OCI-LY7 (cell line): ENCODE measurements around the gene HASPIN. TPM values are rescaled to one million over a fixed set of nuclear protein-coding genes. Genes with fewer than 3 reads are reported as not detected.

Experiments used
- BruUV-seq: library from RNA; stranded (reverse); fragments of 400-500 nt; replicated peaks from 2 replicates; lab custom pipeline; 2021; lab: Mats Ljungman, UMichigan
- CTCF ChIA-PET: fragments of 300-600 bp; sonication (Branson Sonifier 250); formaldehyde crosslinking; loops from one replicate; lab custom pipeline; 2022; ENCODE audit warnings: antibody characterized with exemption; ENCODE audit not compliant: unreplicated experiment; lab: Charles Lee
- POLR2A ChIA-PET: fragments of 300-600 bp; sonication (Branson Sonifier 250); formaldehyde crosslinking; loops from one replicate; lab custom pipeline; 2022; ENCODE audit warnings: antibody characterized with exemption; lab: Charles Lee
- DNase-seq: peaks from one replicate; pipeline ENCODE4 v3.0.0-alpha.2; 2015; ENCODE audit warnings: low spot score
- H2AFZ ChIP-seq: fragments of 200-600 bp; sonication (generic), shearing (Covaris generic); 2 replicates; pipeline ENCODE4 v1.6.1; 2014; ENCODE audit warnings: mild to moderate bottlenecking, antibody characterized with exemption, low read length, moderate library complexity
- H3K27ac ChIP-seq: fragments of 200-600 bp; sonication (generic); 2 replicates; pipeline ENCODE4 v1.5.1; 2014; ENCODE audit warnings: mixed run types, low read depth, mild to moderate bottlenecking, moderate library complexity, low read length, inconsistent platforms; ENCODE audit not compliant: poor library complexity, severe bottlenecking
- H3K36me3 ChIP-seq: fragments of 200-600 bp; sonication (generic); 2 replicates; pipeline ENCODE4 v1.6.1; 2014; ENCODE audit warnings: mild to moderate bottlenecking, antibody characterized with exemption, low read length, moderate library complexity, mixed read lengths; ENCODE audit not compliant: insufficient read depth
- H3K4me1 ChIP-seq: fragments of 200-600 bp; sonication (generic); 2 replicates; pipeline ENCODE4 v1.5.1; 2014; ENCODE audit warnings: mild to moderate bottlenecking, low read length; ENCODE audit not compliant: insufficient read depth, poor library complexity, severe bottlenecking
- H3K4me2 ChIP-seq: fragments of 200-600 bp; sonication (generic); 2 replicates; pipeline ENCODE4 v1.6.1; 2014; ENCODE audit warnings: mild to moderate bottlenecking, low read length
- H3K4me3 ChIP-seq: fragments of 200-600 bp; sonication (generic); 2 replicates; pipeline ENCODE4 v1.5.1; 2014; ENCODE audit warnings: mild to moderate bottlenecking, low read depth, low read length; ENCODE audit not compliant: poor library complexity, severe bottlenecking
- H3K79me2 ChIP-seq: fragments of 200-600 bp; sonication (generic); 2 replicates; pipeline ENCODE4 v1.6.1; 2016; ENCODE audit warnings: low read depth, mild to moderate bottlenecking, low read length, moderate library complexity, mixed read lengths; ENCODE audit not compliant: insufficient read depth
- H3K9me2 ChIP-seq: fragments of 200-600 bp; sonication (generic); 2 replicates; pipeline ENCODE4 v1.6.1; 2016; ENCODE audit warnings: mild to moderate bottlenecking, low read length, mixed read lengths; ENCODE audit not compliant: insufficient read depth
- H3K9me3 ChIP-seq: fragments of 200-600 bp; sonication (generic); 2 replicates; pipeline ENCODE4 v1.6.1; 2014; ENCODE audit warnings: mild to moderate bottlenecking, mixed run types, low read length, mixed read lengths
- H4K20me1 ChIP-seq: fragments of 200-600 bp; sonication (generic); 2 replicates; pipeline ENCODE4 v1.6.1; 2014; ENCODE audit warnings: mild to moderate bottlenecking, antibody characterized with exemption, low read length, moderate library complexity, mixed read lengths; ENCODE audit not compliant: insufficient read depth
- EZH2phosphoT487 ChIP-seq: fragments of 200-600 bp; sonication (generic); IDR thresholded peaks from 2 replicates; pipeline ENCODE4 v1.6.1; 2018; ENCODE audit warnings: low read depth, borderline replicate concordance, mild to moderate bottlenecking, mixed run types, antibody characterized with exemption, low read length, moderate library complexity, mixed read lengths
- intact Hi-C: fragments of 100-400 bp; cut with micrococcal nuclease; formaldehyde crosslinking; loops from one replicate; pipeline ENCODE4 v1.10.0; 2022; ENCODE audit not compliant: unreplicated experiment
- total RNA-seq, 2 experiments: library from RNA; depleted of rRNA in 1 of 2; stranded (reverse); fragments of >200 nt in 1 of 2; shearing (Covaris generic) in 1 of 2; gene quantifications; 2 replicates each; pipeline ENCODE4 v1.2.3, GENCODE V29; 2014 to 2022
- TF ChIP-seq, protein P1 (sequence below): fragments of 200-600 bp; sonication (generic); conservative IDR thresholded peaks from 2 replicates; pipeline ENCODE4 v1.5.1; 2014; ENCODE audit warnings: mild to moderate bottlenecking, antibody characterized with exemption, low read length, moderate library complexity, mixed read lengths

Gene HASPIN
- total RNA-seq, 2 experiments from 2014 or later: 66.2 to 88.6 TPM

DNA sequence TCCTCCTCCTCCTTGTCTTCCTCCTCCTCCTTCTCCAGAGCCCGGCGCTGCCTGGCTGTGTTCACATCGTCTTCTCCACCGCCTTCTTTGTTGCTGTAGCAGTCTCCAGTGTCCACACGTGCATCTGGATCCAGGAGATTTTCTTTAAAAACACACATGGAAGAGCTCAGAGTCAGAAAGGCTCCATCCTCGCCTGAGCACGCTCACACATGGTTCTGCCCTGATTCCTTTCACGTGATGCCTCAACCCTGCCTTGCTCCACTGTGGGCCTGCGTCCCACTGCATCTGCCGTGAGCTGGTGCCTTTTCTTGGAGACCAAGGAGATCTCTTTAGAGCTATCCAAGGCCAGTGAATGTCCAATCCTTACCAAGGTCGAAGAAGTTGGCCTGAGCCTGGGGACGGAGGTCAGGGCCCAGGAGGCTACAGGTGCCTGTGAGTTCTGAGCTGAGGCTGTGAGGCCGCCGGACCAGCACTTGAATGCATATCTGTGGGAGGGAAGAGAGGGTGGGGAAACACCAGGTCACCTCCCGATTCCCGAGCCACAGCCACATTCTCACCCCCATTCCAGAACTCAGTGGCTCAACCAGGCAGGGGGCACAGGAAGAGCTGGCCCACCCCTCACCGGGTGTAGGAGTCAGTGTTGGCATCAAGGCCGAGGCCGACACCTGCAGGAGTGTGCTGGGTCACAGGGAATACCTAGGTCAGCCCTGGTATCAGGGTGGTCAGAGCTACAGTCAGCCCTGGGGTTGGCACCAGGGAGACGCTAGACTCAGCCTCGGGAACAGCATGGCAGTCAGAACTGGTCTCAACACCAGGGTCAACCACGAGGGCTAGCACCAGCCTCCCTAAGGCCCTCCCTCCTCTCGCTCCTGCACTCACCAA lies 37.6 kb downstream of the HASPIN start:
- no peaks in the 10 kb centered on the region for H3K79me2 ChIP-seq
- no TSS peak for BruUV-seq
- H3K4me1 ChIP-seq: no peaks in the 10 kb centered on the region
- TF ChIP-seq, protein P1, sequence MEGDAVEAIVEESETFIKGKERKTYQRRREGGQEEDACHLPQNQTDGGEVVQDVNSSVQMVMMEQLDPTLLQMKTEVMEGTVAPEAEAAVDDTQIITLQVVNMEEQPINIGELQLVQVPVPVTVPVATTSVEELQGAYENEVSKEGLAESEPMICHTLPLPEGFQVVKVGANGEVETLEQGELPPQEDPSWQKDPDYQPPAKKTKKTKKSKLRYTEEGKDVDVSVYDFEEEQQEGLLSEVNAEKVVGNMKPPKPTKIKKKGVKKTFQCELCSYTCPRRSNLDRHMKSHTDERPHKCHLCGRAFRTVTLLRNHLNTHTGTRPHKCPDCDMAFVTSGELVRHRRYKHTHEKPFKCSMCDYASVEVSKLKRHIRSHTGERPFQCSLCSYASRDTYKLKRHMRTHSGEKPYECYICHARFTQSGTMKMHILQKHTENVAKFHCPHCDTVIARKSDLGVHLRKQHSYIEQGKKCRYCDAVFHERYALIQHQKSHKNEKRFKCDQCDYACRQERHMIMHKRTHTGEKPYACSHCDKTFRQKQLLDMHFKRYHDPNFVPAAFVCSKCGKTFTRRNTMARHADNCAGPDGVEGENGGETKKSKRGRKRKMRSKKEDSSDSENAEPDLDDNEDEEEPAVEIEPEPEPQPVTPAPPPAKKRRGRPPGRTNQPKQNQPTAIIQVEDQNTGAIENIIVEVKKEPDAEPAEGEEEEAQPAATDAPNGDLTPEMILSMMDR: no peak
- TF ChIP-seq EZH2phosphoT487: no peak
- POLR2A ChIA-PET: no interaction called here
- H3K9me2 ChIP-seq: no peaks in the 10 kb centered on the region
- CTCF ChIA-PET: no interaction called here
- H3K9me3 ChIP-seq: no peaks in the 10 kb centered on the region
- H3K36me3 ChIP-seq: no peaks in the 10 kb centered on the region
- H3K4me2 ChIP-seq: no peak overlapping the region
- H2AFZ ChIP-seq: no peak overlapping the region
- no peak for DNase-seq
- H3K27ac ChIP-seq: no peak overlapping the region
- H3K4me3 ChIP-seq: no peak overlapping the region
- H4K20me1 ChIP-seq: no peaks in the 10 kb centered on the region
- intact Hi-C loops: no loop called here

DNA sequence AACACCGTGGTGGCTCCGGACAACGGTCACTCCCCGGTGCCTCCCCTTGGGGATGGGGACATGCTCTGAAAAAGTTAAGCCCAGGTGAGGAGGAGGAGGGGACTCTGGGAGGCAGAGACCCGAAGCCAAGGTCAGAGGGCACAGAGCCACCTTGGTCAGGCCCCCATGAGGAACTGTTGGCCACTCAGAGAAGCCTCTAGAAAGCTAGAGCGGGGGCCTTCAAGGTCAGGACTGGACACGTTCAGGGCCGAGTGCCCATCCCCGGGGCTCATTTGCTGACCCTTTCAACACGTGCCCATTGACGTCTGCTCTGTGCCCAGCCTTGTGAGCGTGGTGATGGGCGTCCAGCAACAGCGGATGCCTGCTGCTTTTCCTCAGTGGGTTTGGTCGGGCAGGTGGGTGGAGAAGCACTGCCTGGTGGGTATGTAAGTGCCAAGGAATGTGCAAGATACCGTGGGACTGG lies 38.2 kb downstream of the HASPIN start:
- no TSS peak for BruUV-seq
- Histone ChIP-seq H3K9me2 (no peaks in the 10 kb centered on the region), H3K9me3 (no peaks in the 10 kb centered on the region), H3K27ac (no peak overlapping the region), H2AFZ (no peak overlapping the region), H3K4me3 (no peak overlapping the region), H3K79me2 (no peaks in the 10 kb centered on the region), H4K20me1 (no peaks in the 10 kb centered on the region), H3K4me1 (no peaks in the 10 kb centered on the region), H3K4me2 (no peak overlapping the region), H3K36me3 (no peaks in the 10 kb centered on the region)
- POLR2A ChIA-PET: interaction anchor here (0.6 kb wide), 1 partner anchor 132 kb away, joined by 4 read pairs; no protein-coding TSS in a partner anchor
- intact Hi-C loops: no loop called here
- TF ChIP-seq, protein P1: no peak
- no peak for TF ChIP-seq EZH2phosphoT487
- CTCF ChIA-PET: no interaction called here
- DNase-seq: no peak
